HAP-1 (cell line): ENCODE measurements around the gene IFNE.

Source experiments
- DNase-seq, 2 experiments: peaks; one replicate each; pipeline ENCODE4 v3.0.0-alpha.2; 2016 to 2020; ENCODE audit warnings: low spot score in 2 of 2
- H3K27me3 ChIP-seq: fragments of 250-450 bp; sonication (Bioruptor Pico); 2 replicates; pipeline ENCODE4 v1.5.1; 2020; ENCODE audit warnings: low read depth, mild to moderate bottlenecking, moderate library complexity
- H3K36me3 ChIP-seq: fragments of 250-450 bp; sonication (Bioruptor Pico); replicated peaks from 2 replicates; pipeline ENCODE4 v1.5.1; 2020; ENCODE audit warnings: mild to moderate bottlenecking
- H3K4me1 ChIP-seq: fragments of 250-450 bp; sonication (Bioruptor Pico); 2 replicates; pipeline ENCODE4 v1.5.1; 2020; ENCODE audit warnings: mild to moderate bottlenecking
- H3K4me3 ChIP-seq: fragments of 250-450 bp; sonication (Bioruptor Pico); 2 replicates; pipeline ENCODE4 v1.5.1; 2020; ENCODE audit warnings: mild to moderate bottlenecking, moderate library complexity
- H3K9me3 ChIP-seq: fragments of 250-450 bp; sonication (Bioruptor Pico); 2 replicates; pipeline ENCODE4 v1.5.1; 2020; ENCODE audit warnings: mild to moderate bottlenecking, moderate library complexity
- in situ Hi-C: fragments of 300-500 bp; cut with MboI; formaldehyde crosslinking; loops from 3 replicates; pipeline ENCODE4 v1.14.3; 2020; ENCODE audit warnings: low sequenced_read_pairs, inconsistent platforms, mixed read lengths

IFNE gene

GRCh38 chr9:21432672-21433425, 49.3 kb downstream of the IFNE start:
- DNase-seq: no peak
- Histone ChIP-seq H3K4me1 (no peaks in the 10 kb centered on the region), H3K4me3 (no peak overlapping the region), H3K36me3 (no peaks in the 10 kb centered on the region), H3K9me3 (no peaks in the 10 kb centered on the region), H3K27me3 (peaks cover 5% of the 10 kb centered on the region; the same call in 1 of the 2 replicates)
- in situ Hi-C loops: no loop called here
